ENCODE measurements around the gene ST6GAL1. TPM values are rescaled to one million over a fixed set of nuclear protein-coding genes. Genes with fewer than 3 reads are reported as not detected.

The ST6GAL1 gene
- total and polyA plus RNA-seq, 10 of the 15 experiments (the other 5 are each of a cell fraction or from before 2014, with no cell fraction given) = 74.2 to 248 (median 149) TPM

DNA sequence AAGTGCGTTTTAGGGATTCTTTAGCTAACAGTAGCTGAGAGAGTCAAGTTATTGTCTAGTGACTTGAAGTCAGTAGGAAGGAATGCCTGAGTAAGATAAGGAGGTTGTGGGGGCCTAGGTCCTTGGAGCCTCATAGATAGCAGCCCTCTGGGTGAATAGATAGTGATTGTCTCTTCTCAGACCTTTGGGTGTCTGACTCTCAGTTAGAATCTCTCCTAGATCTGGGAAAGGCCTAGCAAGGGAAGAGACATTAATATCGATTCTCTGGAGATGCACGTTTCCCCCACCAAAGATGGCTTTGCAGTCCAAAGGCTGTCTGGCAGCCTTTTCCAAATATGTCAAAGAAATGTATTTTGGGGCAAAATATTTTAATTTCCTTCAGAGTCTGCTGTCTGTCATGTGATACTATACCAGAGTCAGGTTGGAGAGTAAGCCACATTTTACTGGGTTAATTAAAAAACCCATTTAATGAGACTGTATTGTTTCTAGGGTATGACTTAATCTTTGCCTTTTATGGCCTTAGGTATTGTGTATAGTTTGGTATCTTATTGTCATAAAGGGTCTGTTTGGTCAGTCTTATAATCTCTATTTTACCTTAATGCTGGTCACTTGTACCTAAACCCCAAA lies 92.2 kb downstream of the ST6GAL1 start:
- SMC1A ChIA-PET (ENCODE audit: uncharacterized antibody, unreplicated experiment) = interaction anchor here (1.0 to 4.1 kb wide), 15 partner anchors 9 to 90 kb away, joined by 3 to 56 read pairs (median 6); no protein-coding TSS in a partner anchor
- FAIRE-seq = no peak
- Histone ChIP-seq H3K36me3 (ENCODE audit: control insufficient read depth in 2 of 2, insufficient read depth in 2 of 2, low read length in 1 of 2) (peaks cover 0 to 7% of the 10 kb centered on the region in 2 experiments; a peak in 1 of 4 replicates), H3K9ac (ENCODE audit: control insufficient read depth, insufficient read depth, low read length) (peak overlapping the region; percentile 85), H3K79me2 (ENCODE audit: control insufficient read depth, insufficient read depth, low read length) (peaks cover 86% of the 10 kb centered on the region), H3K9me3 (replicated peaks; ENCODE audit: control insufficient read depth, insufficient read depth, low read length) (no peaks in the 10 kb centered on the region), H3K4me3 (peak overlapping the region; percentile 68), H2AFZ (ENCODE audit: control insufficient read depth, low read depth, low read length) (no peak overlapping the region), H4K20me1 (ENCODE audit: control insufficient read depth, insufficient read depth) (no peaks in the 10 kb centered on the region), H3K4me1 (ENCODE audit: control insufficient read depth, insufficient read depth, low read length) (peaks cover 24% of the 10 kb centered on the region), H3K27ac (ENCODE audit: control insufficient read depth, insufficient read depth) (peak overlapping the region; percentile 94), H3K27me3 (replicated peaks in 1 of 2; ENCODE audit: control insufficient read depth in 2 of 2, insufficient read depth in 2 of 2, low read length in 1 of 2) (no peaks in the 10 kb centered on the region), H3K4me2 (ENCODE audit: control insufficient read depth, insufficient read depth) (peak overlapping the region; percentile 92)
- intact Hi-C loops (cut with micrococcal nuclease; ENCODE audit: unreplicated experiment) = loop anchor here (5.0 to 10.0 kb wide), 4 partner anchors 238 to 1088 kb away; partner anchors contain the start of genes EIF4A2, TBCCD1 and TRA2B
- POLR2A ChIA-PET = interaction anchor here (0.6 to 10.2 kb wide), 7 partner anchors 9 to 452 kb away, joined by 3 to 137 read pairs (median 8); no protein-coding TSS in a partner anchor
- no TSS peak for BruUV-seq (replicated peaks)
- peak; percentile 1 for ATAC-seq
- RAD21 ChIA-PET (ENCODE audit: unreplicated experiment) = interaction anchor here (0.7 to 2.7 kb wide), 16 partner anchors 9 to 117 kb away, joined by 3 to 38 read pairs (median 5); partner anchors contain the start of gene RPL39L
- CTCF ChIA-PET = interaction anchor here (1.0 to 2.0 kb wide), 8 partner anchors 9 to 174 kb away, joined by 3 to 6 read pairs (median 4); no protein-coding TSS in a partner anchor
- WGBS (ENCODE audit: insufficient coverage, insufficient replicate concordance, low lambda C conversion rate, missing lambda C conversion rate) = 2% methylated on average over 3 of the region's 3 CpGs
- in situ Hi-C loops (cut with MboI) = no loop called here
- no peak for DNase-seq (ENCODE audit: low read depth, low spot score)
- TF ChIP-seq PRDM15 (CRISPR knock-in tag; IDR thresholded peaks at IDR 0.05) = peak; percentile 43; the same call in 1 of the 2 replicates
- TF ChIP-seq CREB1 (IDR thresholded peaks at IDR 0.05; ENCODE audit: low read depth) = no peak
- TF ChIP-seq, protein P1, sequence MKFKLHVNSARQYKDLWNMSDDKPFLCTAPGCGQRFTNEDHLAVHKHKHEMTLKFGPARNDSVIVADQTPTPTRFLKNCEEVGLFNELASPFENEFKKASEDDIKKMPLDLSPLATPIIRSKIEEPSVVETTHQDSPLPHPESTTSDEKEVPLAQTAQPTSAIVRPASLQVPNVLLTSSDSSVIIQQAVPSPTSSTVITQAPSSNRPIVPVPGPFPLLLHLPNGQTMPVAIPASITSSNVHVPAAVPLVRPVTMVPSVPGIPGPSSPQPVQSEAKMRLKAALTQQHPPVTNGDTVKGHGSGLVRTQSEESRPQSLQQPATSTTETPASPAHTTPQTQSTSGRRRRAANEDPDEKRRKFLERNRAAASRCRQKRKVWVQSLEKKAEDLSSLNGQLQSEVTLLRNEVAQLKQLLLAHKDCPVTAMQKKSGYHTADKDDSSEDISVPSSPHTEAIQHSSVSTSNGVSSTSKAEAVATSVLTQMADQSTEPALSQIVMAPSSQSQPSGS (IDR thresholded peaks at IDR 0.05; ENCODE audit: low read length) = 0 out of 2 replicates have a peak, but pooled peaks have one; percentile 10
- no peak for TF ChIP-seq E2F4 (IDR thresholded peaks at IDR 0.05; ENCODE audit: low read depth, low read length)
- TF ChIP-seq IRF4 (IDR thresholded peaks at IDR 0.05; ENCODE audit: low read depth, low read length) = no peak
- TF ChIP-seq NBN (IDR thresholded peaks at IDR 0.05) = no peak
- TF ChIP-seq TCF3 (IDR thresholded peaks at IDR 0.05; ENCODE audit: borderline replicate concordance, insufficient read depth, low read depth, low read length) = no peak
- TF ChIP-seq MTA3 (IDR thresholded peaks at IDR 0.05; ENCODE audit: borderline replicate concordance, low read length) = 0 out of 2 replicates have a peak, but pooled peaks have one; percentile 26
- 0 out of 2 replicates have a peak, but pooled peaks have one; percentile 34 for TF ChIP-seq PAX8 (IDR thresholded peaks at IDR 0.05)
- no peak for TF ChIP-seq ZBTB33 (IDR thresholded peaks at IDR 0.05)
- TF ChIP-seq RAD51 (IDR thresholded peaks at IDR 0.05) = peak; percentile 48

Measured in GM12878 (cell line).